Suprapubic skin (tissue), 4 donors: ENCODE results near the gene STIM2.

Experiments used
- POLR2A ChIP-seq, 2 donors: fragments of 450-650 bp; IDR thresholded peaks; one replicate each; pipeline ENCODE4 v1.6.1; 2017; ENCODE audit warnings: antibody characterized with exemption in 2 of 2, mild to moderate bottlenecking in 2 of 2, moderate library complexity in 2 of 2
- POLR2AphosphoS5 ChIP-seq, 3 donors: sonication (generic); formaldehyde crosslinking; IDR thresholded peaks; one replicate each; pipeline ENCODE4 v1.6.1; 2017; ENCODE audit warnings: antibody characterized with exemption in 3 of 3

- no peak for TF ChIP-seq POLR2AphosphoS5 (IDR thresholded peaks at IDR 0.05)
- no peak for TF ChIP-seq POLR2A (IDR thresholded peaks at IDR 0.05)
Measured at GRCh38 chr4:26870576-26871262, 10.1 kb downstream of the STIM2 start.
